Neuron (in vitro differentiated cells): Measurements from ENCODE around the gene ZNF407.

ENCODE experiments used
- H2AFZ ChIP-seq: one replicate; pipeline ENCODE4 v1.6.1; 2013; ENCODE audit warnings: low read depth, mild to moderate bottlenecking, inconsistent platforms, low read length, moderate library complexity
- H3K27me3 ChIP-seq: one replicate; pipeline ENCODE4 v1.6.1; 2013; ENCODE audit warnings: low read length; ENCODE audit not compliant: insufficient read depth
- H3K36me3 ChIP-seq: one replicate; pipeline ENCODE4 v1.6.1; 2013; ENCODE audit warnings: low read length; ENCODE audit not compliant: insufficient read depth
- H3K4me1 ChIP-seq: one replicate; pipeline ENCODE4 v1.6.1; 2013; ENCODE audit warnings: low read length; ENCODE audit not compliant: insufficient read depth
- H3K4me3 ChIP-seq: 2 replicates; pipeline ENCODE4 v1.5.1; 2013; ENCODE audit warnings: mild to moderate bottlenecking, low read length, moderate library complexity
- H3K9me3 ChIP-seq: one replicate; pipeline ENCODE4 v1.6.1; 2013; ENCODE audit warnings: low read length

Gene ZNF407

DNA sequence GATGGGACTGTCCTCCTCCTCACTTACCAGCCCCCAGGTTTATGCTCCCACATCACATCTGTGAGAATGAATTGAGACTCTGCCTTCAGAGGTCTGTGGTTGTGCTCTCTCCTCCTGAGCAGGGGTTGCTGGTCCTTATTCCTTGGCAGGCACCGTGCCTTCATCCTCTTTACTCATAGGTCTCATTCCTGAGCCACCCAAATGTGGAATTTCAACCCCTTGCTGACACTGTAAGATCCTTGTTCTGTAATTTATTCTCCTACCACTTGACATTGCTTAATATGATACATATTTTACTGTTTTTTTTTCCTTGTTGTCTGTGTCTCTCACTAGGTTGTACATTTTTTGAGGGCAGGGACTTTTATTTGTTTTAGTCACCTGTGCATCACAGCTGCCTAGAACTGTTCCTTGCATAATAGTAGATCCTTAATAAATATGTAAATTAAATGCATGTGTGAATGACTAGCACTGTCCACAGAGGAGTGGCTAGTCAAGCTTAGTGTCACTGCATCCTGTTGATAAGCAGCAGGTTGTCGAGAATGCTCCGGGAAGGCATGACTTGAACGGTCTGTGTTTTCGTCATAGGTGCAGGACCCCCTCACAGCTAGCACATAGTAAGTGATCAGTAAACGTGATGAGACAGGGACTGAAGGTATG lies 180.6 kb downstream of the ZNF407 start:
- Histone ChIP-seq H3K27me3 (no peaks in the 10 kb centered on the region), H3K9me3 (no peaks in the 10 kb centered on the region), H3K4me1 (no peaks in the 10 kb centered on the region), H3K36me3 (no peaks in the 10 kb centered on the region), H3K4me3 (no peak overlapping the region), H2AFZ (no peak overlapping the region)

DNA sequence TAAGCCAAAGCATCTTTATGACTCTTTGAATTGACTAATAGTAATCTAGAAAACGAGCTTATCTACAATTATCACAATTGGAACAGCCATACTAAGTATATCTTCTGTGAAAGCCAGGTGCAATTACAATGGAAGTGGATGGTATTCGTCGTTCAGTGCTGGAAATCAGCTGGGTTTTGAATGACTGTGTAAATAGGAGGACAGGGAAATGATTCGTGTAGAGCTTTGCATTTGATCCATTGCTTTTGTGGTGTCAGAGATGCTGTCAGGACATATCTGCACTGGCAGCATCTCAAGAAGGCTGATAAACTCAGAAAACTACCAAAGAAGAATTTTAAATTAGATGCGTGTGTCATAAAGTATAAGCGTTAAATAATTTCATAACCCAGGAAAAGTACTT lies 187.1 kb downstream of the ZNF407 start:
- no peaks in the 10 kb centered on the region for H3K36me3 ChIP-seq
- H3K4me1 ChIP-seq, result no peaks in the 10 kb centered on the region
- H3K27me3 ChIP-seq, result no peaks in the 10 kb centered on the region
- no peaks in the 10 kb centered on the region for H3K9me3 ChIP-seq
- no peak overlapping the region for H3K4me3 ChIP-seq
- H2AFZ ChIP-seq, result no peak overlapping the region

DNA sequence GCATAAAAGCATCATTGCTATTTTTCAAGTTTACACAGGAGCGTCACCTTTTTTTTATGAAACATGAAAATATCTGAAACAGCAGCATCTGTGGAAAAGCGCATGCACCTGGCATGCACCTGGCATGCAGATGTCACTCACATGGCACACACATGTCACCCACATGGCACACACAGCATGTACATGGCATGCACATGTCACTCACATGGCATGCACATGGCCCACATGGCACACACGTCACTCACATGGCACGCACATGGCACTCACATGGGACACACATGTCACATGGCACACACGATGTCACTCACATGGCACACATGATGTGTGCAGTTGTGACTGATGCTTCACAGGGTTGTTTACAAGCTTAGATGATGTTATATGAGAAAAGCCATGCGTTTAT lies 188.0 kb downstream of the ZNF407 start:
- Histone ChIP-seq H3K4me1 (no peaks in the 10 kb centered on the region), H3K27me3 (no peaks in the 10 kb centered on the region), H2AFZ (no peak overlapping the region), H3K4me3 (no peak overlapping the region), H3K9me3 (no peaks in the 10 kb centered on the region), H3K36me3 (no peaks in the 10 kb centered on the region)

DNA sequence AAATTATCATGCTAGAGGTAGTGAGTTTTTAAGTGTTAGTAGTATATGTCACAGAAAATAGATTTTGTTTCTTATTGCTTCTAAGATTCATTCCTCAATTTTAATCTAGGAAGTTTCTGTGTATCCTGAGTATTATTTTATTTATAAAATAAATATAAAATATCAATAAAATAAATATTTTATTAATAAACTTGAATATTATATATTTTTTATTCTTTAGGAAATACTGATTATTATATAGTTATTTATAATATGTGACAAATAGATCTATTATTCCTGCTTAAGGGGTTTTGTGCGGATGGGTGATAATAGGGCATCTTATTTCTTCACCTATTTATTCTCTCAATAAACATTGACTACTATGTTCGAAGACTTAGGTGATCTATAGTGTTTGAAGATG lies 191.0 kb downstream of the ZNF407 start:
- no peak overlapping the region for H3K4me3 ChIP-seq
- no peak overlapping the region for H2AFZ ChIP-seq
- no peaks in the 10 kb centered on the region for H3K27me3 ChIP-seq
- H3K4me1 ChIP-seq, result no peaks in the 10 kb centered on the region
- no peaks in the 10 kb centered on the region for H3K9me3 ChIP-seq
- no peaks in the 10 kb centered on the region for H3K36me3 ChIP-seq

DNA sequence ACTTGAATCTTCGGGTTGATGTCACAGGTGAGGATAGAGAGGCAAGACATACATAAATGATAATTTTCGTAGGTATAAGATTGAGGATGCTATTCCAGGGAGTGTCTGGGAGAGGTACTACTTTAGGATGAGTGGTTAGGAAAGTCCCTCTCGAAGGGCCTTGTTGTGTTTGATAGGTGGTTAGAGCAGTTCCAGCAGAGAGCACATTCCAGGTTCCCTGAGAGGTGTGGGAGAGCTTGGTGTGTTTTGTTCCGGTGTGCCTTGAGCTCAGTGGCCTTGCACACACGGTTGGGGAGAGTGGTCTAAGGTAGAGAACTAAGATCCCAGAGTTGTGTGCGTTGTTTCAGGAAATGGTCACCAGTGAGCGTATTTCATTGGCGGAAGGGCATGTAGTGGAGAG lies 191.4 kb downstream of the ZNF407 start:
- Histone ChIP-seq H3K4me3 (no peak overlapping the region), H3K9me3 (no peaks in the 10 kb centered on the region), H2AFZ (no peak overlapping the region), H3K4me1 (no peaks in the 10 kb centered on the region), H3K36me3 (no peaks in the 10 kb centered on the region), H3K27me3 (no peaks in the 10 kb centered on the region)

DNA sequence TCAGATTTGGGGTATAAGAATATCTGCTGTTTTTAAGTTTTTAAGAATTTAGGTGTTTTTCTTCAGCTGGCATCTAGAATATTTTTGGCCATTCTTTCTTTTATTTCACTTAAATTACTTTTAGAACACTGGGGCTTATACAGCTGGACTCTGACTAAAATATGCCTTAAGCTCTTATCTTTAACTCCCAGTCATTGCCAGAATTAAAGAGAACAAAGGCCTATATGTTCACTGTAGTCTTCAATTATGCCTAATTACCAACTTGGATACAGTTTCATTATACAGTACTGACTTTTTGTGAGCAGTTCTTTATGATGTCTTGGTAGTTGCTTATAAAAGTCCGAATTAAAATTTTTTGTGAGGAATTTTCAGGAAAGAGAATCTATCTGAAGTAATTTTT lies 192.8 kb downstream of the ZNF407 start:
- Histone ChIP-seq H3K27me3 (no peaks in the 10 kb centered on the region), H3K9me3 (no peaks in the 10 kb centered on the region), H3K36me3 (no peaks in the 10 kb centered on the region), H2AFZ (no peak overlapping the region), H3K4me3 (no peak overlapping the region), H3K4me1 (no peaks in the 10 kb centered on the region)

DNA sequence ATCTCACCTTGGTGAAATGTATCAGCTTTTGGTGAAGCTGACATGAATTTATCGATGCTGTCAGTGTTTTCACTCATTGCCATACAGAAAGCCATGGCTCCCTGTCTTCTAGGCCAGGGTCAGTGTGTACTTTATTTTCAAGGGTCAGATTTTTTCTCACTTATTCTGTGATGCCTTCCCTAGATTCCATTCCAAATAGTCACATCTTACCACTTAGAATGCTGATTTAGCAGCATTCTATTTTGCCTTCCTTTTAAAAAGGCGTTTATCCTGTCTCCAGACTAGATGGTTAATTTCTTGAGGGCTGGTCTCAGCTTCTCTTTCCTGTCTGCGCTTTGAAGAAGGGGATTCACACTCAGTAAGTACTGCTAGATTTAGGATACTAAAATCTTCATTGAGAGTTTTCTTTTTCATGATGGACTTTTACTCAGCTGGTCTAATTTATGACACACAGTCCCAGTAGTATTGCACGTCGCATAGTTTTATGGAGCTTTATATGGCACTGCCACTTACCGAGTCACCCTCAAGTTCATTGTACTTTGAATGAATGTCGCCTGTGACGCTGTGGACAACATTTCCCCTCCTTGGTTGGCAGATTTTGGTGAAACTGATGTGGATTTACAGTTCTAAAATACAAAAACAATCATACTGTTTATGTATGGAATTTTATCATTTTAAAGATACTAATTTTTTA lies 194.0 kb downstream of the ZNF407 start:
- Histone ChIP-seq H2AFZ (no peak overlapping the region), H3K4me1 (no peaks in the 10 kb centered on the region), H3K4me3 (no peak overlapping the region), H3K27me3 (no peaks in the 10 kb centered on the region), H3K36me3 (no peaks in the 10 kb centered on the region), H3K9me3 (no peaks in the 10 kb centered on the region)

DNA sequence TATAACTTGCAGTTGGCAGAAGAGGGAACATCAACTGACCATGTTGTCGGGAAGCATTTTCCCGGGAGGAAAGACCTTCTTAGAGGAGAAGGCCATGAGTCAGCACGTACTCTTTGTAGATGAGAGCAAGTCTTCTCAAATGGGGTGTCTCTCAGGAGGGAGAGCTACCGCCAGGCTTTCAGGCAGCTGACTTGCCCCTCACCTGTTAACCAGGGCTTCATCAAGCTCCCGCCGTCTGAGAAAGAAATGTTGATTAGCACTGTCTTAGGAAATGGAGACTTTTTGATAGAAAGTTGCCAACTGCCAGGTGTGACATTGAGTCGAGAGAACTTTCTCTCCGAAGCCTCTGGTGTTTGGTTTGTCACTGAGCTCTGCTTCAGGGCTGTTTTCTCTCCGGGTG lies 196.1 kb downstream of the ZNF407 start:
- Histone ChIP-seq H3K4me1 (no peaks in the 10 kb centered on the region), H3K36me3 (no peaks in the 10 kb centered on the region), H3K27me3 (no peaks in the 10 kb centered on the region), H3K9me3 (no peaks in the 10 kb centered on the region), H2AFZ (no peak overlapping the region), H3K4me3 (no peak overlapping the region)

DNA sequence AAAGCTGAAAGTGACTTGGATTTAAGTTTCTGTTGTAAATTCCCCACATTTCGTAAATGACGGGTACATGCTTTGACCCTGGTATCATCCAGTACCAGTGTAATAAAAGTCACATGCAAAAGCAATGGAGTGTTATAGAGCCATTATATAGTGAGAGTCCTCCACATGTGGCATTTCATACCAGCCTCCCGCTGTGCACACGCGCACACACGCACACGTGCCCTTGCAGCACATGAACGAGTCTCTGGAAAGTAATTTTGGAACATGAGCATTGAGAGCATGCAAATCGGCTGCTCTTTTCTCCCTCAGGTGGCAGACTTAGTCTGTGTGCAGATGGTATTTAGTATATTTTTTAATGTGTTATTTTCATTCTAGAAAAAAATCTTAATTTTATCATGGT lies 198.1 kb downstream of the ZNF407 start:
- Histone ChIP-seq H3K27me3 (no peaks in the 10 kb centered on the region), H3K4me3 (no peak overlapping the region), H3K36me3 (no peaks in the 10 kb centered on the region)

DNA sequence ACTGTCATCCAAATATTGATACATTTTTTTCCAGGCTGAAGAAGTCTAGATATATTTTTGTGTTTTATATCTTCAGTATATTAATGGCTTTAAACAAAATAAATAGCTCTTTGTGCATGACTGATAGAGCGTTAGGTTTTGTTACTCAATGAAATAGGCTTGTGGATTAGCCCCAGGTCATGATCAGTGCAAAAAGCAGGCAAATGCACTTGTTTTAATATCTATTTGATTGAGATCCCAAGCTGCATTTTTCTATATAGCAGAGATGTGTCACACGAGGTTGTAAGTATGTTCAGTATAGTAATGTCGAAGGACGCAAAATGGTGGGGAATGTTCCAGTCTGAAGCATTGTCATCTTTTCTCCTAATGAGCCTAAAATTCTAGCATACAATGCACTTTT lies 198.5 kb downstream of the ZNF407 start:
- Histone ChIP-seq H3K4me3 (no peak overlapping the region), H3K9me3 (no peaks in the 10 kb centered on the region), H3K36me3 (no peaks in the 10 kb centered on the region), H3K27me3 (no peaks in the 10 kb centered on the region), H3K4me1 (no peaks in the 10 kb centered on the region), H2AFZ (no peak overlapping the region)

More for the DNA sequence above, 198.1 kb downstream of the ZNF407 start:
- no peaks in the 10 kb centered on the region for H3K9me3 ChIP-seq
- no peak overlapping the region for H2AFZ ChIP-seq
- no peaks in the 10 kb centered on the region for H3K4me1 ChIP-seq

DNA sequence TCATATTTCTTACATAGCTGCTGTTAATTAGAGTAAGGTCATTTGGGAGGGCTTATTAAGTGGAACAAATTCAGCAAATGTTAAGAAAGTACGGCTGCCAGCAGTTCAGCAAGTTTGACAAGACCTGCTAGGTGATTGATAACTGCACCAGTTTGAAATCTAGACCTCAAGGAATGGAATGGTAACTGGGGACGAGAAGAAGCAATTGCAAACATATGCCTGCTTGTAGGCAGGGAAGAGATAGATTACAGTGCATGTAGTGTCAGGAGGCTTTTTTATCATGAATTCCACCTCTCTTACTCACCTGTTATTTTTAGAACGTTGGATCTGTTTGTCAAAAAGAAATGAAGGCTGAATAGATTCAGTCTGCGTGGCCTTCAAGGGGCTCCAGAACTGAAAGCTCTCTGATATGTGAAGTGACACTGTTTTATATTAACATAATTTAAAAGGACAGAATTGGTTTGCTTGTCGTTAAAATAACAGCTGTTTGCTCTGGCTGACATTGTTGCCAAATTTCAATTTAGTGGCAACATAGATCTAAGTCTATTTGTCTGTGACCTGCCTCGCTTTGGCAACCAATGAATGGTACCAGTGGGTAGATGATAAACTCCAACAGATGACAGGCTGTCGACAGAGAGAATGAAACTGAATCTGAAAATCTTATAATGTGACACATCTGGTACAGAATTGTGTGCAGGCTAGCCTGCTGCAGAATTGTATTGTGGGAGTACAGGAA lies 199.3 kb downstream of the ZNF407 start:
- no peaks in the 10 kb centered on the region for H3K4me1 ChIP-seq
- no peak overlapping the region for H2AFZ ChIP-seq
- no peaks in the 10 kb centered on the region for H3K27me3 ChIP-seq
- no peaks in the 10 kb centered on the region for H3K36me3 ChIP-seq
- H3K9me3 ChIP-seq, result no peaks in the 10 kb centered on the region
- no peak overlapping the region for H3K4me3 ChIP-seq

DNA sequence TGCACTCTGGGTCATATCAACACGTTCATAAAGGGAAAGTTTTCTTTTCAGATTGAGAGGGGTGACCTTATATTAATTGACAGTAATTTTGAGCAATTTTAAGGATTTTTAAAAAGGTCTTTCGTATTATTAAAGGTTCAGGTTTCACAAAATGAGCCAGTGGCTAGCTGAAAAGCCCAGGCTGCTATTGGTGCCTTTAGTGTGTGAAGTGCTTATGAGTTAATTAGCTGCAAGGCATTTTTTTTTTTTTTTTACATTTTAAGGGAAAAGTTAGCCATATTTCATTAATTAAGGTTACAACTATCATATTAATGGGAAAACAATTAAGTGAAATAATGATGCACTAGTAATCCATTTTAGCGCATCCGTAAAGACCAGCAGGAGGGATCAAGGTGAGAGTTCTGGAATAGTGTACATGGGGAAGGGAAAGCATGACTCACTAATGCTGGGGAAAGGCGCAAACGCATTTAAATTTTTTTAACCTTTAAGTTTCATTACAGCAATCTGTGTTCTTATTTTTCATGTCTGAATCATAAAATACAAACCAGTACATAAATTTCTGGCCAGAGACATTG lies 200.0 kb downstream of the ZNF407 start:
- Histone ChIP-seq H2AFZ (no peak overlapping the region), H3K4me1 (no peaks in the 10 kb centered on the region), H3K27me3 (no peaks in the 10 kb centered on the region), H3K4me3 (no peak overlapping the region), H3K9me3 (no peaks in the 10 kb centered on the region), H3K36me3 (no peaks in the 10 kb centered on the region)

DNA sequence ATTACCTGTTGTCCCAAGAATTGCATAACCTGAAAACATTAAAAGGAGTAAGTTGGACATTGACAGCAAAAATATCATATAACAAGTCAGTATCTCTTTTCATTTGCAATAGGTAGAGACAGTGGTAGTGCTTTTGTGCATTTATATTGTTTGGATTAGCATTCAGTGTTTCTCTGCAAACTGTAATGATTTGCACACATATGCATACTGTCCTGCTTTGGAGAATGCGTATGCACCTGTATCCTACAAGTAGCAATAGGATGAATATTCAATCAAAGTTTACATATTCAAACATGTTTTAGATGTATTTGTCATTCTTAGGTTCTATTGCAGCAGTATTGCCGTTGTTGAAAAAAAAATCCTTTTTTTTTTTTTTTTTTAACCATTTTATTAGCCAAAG lies 201.9 kb downstream of the ZNF407 start:
- no peak overlapping the region for H3K4me3 ChIP-seq
- H2AFZ ChIP-seq, result no peak overlapping the region
- no peaks in the 10 kb centered on the region for H3K4me1 ChIP-seq
- H3K9me3 ChIP-seq, result no peaks in the 10 kb centered on the region
- H3K27me3 ChIP-seq, result no peaks in the 10 kb centered on the region
- no peaks in the 10 kb centered on the region for H3K36me3 ChIP-seq
